Effector CD4-positive, alpha-beta T cell (primary cell): ENCODE measurements around the gene GIT2.
"Not testable (repeated sequence)": the region's sequence is repeated elsewhere in the genome, so short reads cannot be mapped to it uniquely, and the experiment has no call there.

ENCODE experiments used
- DNase-seq: peaks from one replicate; pipeline ENCODE4 v3.0.0-alpha.2; 2020

The GIT2 gene

GRCh38 chr12:109915171-109916040, 80.8 kb downstream of the GIT2 start:
- no peak for DNase-seq

DNA sequence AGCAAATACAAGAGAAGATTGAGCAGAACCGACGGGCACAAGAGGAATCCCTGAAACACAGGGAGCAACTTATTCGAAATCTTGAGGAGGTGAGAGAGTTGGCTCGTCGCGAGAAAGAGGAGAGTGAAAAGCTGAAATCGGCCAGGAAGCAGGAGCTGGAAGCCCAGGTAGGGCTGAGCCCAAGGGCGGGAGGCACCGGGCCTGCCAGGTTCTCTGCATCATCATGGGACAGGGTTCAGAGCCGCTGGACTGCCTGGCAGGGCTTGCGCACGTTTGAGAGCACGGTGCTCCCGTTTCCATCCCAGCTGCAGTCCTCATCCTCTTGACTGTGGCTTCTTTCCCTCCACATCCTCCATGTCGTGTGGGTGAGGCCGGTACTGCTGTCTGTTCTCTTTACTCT, 81.7 kb downstream of the GIT2 start:
- DNase-seq = no peak

DNA sequence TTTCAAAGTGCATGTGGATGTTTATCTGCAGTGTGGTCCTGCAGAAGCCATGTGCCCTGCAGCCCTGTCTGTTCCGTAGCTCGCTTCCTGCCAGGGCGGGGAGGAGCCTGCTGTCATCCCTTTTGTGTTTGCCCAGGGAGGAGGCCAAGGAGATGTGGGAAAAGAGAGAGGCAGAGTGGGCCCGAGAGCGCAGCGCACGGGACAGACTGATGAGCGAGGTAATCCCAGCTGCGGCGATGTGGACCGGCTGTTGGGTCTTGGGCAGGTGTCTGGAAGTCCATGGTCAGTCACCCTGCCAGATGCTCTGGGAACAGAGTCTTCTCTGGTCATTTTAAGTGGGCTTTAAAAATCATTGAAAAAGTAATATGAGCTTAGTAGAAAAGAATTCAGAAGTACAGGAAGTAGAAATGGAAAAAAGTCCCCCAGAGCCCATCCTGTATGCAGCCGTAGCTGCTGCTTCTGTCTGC, 83.3 kb downstream of the GIT2 start:
- DNase-seq = no peak

- DNase-seq = no peak
Measured at GRCh38 chr12:109910969-109911348, 85.2 kb downstream of the GIT2 start.

DNA sequence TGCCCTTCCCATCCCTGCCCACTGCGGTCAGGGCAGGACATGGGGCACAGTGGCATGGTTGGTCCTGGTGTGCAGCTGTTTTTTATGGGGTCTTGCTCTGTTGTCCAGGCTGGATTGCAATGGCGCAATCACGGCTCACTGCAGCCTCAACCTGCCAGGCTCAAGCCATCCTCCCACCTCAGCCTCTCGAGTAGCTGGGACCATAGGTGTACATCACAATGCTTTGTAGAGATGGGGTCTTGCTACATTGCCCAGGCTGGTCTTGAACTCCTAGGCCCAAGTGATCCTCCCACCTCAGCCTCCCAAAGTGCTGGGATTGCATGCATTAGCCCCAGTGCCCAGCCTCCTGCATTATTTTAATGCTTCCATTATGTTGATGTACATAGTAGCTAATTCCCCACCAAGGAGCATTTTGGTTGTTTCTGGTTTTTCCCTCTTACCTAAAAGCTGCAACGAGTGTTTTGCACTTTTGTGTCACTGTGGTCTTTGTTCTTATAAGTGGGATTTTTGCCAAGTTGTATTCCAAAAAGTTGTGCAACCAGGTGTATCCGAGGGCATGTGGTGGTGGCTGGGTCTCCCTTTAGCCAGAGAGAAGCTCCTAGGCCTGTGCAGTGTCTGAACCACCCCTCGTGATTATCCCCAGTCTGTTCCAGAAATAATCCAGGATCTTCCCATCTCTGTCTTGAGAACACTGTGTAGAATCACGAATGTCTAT, 85.8 kb downstream of the GIT2 start:
- DNase-seq = no peak

DNA sequence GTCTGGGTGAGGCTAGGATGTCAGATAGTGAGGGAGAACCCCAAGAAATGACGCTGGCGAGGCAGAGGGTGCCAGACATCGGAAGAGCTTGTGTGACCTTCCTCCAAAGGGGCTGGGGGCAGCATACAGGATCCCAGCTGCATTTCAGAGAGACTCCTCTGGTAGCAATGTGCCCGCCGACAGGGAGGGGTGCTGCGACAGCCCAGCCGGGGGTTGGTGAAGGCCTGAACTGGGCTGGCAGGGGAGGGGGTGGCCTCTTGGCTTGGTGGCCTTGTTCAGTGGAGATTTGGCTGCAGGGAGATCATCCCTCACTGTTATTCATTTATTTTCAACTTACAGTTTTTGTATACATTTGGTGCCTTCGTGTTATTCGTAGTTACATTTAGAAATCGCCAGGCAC, 90.9 kb downstream of the GIT2 start:
- no peak for DNase-seq

- DNase-seq = no peak
Measured at GRCh38 chr12:109902891-109903418, 93.2 kb downstream of the GIT2 start.

DNA sequence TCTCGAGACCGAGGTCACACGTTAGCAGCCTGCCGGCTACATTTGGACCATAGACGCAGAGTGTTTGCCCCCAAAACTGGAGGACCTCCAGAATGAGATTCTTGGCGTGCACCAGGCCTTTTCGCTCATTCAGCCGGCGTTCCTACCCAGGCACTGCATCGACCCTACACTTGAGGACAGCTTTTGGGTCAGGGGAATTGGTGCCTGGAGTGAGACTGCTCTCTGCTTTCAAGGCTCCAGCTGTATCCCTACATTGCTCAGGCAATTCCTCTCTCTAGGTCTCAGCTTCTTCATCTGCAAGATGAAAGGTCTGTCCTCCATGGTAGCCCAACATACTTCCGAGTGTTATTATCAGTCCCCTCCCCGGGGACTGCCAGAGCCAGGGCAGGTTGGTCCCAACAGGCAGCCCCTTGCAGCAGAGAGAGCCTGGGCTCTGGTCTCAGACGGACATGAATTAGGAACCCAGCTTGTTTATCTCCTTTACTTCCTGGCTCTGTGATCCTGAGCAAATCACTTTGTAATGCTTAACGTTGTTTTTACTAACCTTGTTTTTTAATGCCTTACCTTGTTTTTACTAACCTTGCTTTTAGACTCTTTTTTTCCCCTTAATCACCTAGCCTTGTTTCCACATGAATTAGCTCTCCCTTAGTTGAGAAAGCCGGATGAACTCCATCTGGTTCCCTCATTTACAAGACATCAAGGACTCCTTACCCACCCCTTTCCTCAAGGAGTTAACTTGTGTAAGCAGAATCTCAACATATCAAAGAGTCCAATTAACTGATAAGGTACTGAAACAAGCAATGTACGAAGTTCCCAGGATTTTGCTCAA, 95.2 kb downstream of the GIT2 start:
- no peak for DNase-seq

GRCh38 chr12:109899783-109900751, 96.1 kb downstream of the GIT2 start, which contains the start of gene TCHP:
Gene TCHP (plus strand): TSS chr12:109900274. CDS start chr12:109903027, 2,753 bp downstream.
- peak; percentile 63 for DNase-seq

DNA sequence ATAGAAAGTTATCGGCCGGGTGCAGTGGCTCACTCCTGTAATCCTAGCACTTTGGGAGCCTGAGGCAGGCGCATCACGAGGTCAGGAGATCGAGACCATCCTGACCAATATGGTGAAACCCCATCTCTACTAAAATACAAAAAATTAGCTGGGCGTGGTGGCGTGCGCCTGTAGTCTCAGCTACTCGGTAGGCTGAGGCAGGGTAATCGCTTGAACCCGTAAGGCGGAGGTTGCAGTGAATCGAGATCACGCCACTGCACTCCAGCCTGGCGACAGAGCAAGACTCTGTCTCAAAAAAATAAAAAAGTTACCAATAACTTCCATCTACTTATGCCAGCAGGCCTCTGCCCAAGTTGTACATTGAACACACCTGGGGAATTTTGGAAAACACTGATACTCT, 96.8 kb downstream of the GIT2 start:
- not testable (repeated sequence) for DNase-seq

- DNase-seq = no peak
Measured at GRCh38 chr12:109897029-109897428, 99.1 kb downstream of the GIT2 start.

- no peak for DNase-seq
Measured at GRCh38 chr12:109896188-109896587, 100.0 kb downstream of the GIT2 start.

DNA sequence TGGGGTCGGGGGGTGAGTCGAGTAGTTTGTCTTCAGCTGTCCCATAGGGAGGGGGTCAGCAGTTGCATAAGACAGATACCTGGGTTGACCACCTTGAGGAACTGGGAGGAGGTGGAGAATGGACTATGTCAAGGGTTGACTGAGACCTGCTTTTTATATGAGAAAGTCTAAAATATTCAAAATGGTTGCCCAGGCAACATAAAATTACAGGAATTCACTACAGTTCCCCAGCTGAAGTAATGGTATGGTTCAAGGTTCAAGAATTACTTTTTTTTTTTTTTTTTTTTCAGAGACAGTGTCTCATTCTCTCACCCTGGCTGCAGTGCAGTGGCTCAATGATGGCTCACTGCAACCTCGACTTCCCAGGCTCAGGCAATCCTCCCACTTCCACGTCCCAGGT, 101.2 kb downstream of the GIT2 start:
- DNase-seq = no peak

DNA sequence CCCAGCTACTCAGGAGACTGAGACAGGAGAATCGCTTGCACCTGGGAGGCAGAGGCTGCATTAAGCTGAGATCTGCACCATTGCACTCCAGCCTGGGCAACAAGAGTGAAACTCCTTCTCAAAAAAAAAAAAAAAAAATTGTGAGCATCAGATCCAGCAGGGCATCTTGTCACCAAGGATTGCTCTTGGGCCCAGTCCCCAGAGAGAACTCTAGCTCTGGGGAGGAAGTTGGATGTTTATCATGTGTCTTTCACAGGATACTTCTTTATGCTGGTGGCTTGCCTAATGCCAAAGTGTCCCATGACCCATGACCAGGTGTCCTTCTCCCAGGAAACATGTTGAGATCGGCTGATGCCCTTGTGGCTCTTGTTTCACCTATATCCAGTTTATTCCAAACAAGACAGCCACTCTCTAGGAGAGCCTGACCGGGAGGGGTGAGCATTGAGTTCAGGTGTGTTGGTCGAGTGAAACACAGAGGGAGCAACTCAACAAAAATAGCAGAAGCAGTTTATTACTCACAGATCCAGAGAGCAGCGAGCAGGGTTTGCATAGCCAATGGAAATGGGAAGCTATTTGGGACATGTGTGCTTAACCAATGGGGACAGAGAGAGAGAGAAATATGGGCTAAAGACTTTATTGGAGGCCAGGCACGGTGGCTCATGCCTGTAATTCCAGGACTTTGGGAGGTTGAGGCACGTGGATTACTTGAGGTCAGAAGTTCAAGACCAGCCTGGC, 102.7 kb downstream of the GIT2 start:
- DNase-seq = no peak

GRCh38 chr12:109892748-109893147, 103.4 kb downstream of the GIT2 start:
- no peak for DNase-seq

GRCh38 chr12:109892165-109892715, 103.9 kb downstream of the GIT2 start:
- no peak for DNase-seq

- not testable (repeated sequence) for DNase-seq
Measured at GRCh38 chr12:109891731-109892130, 104.4 kb downstream of the GIT2 start.

DNA sequence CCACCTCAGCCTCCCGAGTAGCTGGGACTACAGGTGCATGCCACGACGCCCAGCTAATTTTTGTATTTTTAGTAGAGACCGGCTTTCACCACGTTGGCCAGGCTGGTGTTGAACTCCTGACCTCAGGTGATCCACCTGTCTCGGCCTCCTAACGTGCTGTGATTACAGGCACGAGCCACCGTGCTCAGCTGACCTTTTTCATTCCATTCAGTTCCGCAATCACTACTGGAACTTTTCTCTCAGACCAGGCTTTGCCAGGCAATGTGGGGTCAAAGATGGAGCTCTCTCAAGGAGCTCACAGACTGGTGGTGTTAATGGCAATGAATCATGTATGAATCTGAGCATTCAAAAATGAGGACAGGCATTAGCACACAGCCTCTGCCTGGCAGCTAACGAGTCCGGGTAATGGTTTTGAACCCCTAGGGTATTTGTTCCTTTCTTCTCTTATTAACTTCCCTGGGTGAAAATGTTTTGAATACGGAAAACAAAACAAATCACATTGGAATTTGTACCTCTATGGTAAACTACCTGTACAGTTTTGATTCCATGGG, 105.5 kb downstream of the GIT2 start:
- DNase-seq = no peak

GRCh38 chr12:109888179-109889020, 107.8 kb downstream of the GIT2 start:
- DNase-seq = no peak
